ENCODE measurements around the gene NDEL1. TPM values are rescaled to one million over a fixed set of nuclear protein-coding genes. Genes with fewer than 3 reads are reported as not detected.

Gene NDEL1
- total and polyA plus RNA-seq, 2 donors (not counting 3 experiments of a cell fraction or from before 2014, with no cell fraction given) = 60.0 to 87.4 TPM

- H3K9me3 ChIP-seq (replicated peaks; ENCODE audit: control insufficient read depth, insufficient read depth, low read length) = no peaks in the 10 kb centered on the region
- H2AFZ ChIP-seq (ENCODE audit: low read depth, low read length) = no peak overlapping the region
- H3K4me2 ChIP-seq (ENCODE audit: insufficient read depth, low read length) = no peak overlapping the region
- intact Hi-C loops (cut with micrococcal nuclease) = no loop called here
- TF ChIP-seq MYC (IDR thresholded peaks at IDR 0.05; ENCODE audit: low read depth, low read length) = no peak
- peaks cover 23 to 67% of the 10 kb centered on the region in 2 experiments for H3K36me3 ChIP-seq (ENCODE audit: control insufficient read depth in 2 of 2, extremely low read depth in 1 of 2, insufficient read depth in 2 of 2, low read length in 2 of 2)
- dilution Hi-C loops (cut with MboI; ENCODE audit: extremely low pct_ligation_motif_present, low sequenced_read_pairs) = no loop called here
- H4K20me1 ChIP-seq (replicated peaks; ENCODE audit: control insufficient read depth, extremely low read depth, insufficient read depth, low read length) = no peaks in the 10 kb centered on the region
- no peaks in the 10 kb centered on the region for H3K79me2 ChIP-seq (ENCODE audit: control insufficient read depth, insufficient read depth, low read length)
- no TSS peak for BruUV-seq (replicated peaks)
- H3K27me3 ChIP-seq (ENCODE audit: control insufficient read depth in 2 of 2, insufficient read depth in 2 of 2, low read length in 2 of 2) = no peaks in the 10 kb centered on the region
- DNase-seq (ENCODE audit: low read depth, low spot score) (no peak), FAIRE-seq (no peak)
- ChIA-PET POLR2A (no interaction called here), CTCF (interaction anchor here (2.8 kb wide), 1 partner anchor 265 kb away, joined by 9 read pairs; no protein-coding TSS in a partner anchor)
- H3K9me1 ChIP-seq (replicated peaks; ENCODE audit: control insufficient read depth, extremely low read depth, insufficient read depth, low read length) = no peaks in the 10 kb centered on the region
- no peaks in the 10 kb centered on the region for H3K4me1 ChIP-seq (ENCODE audit: control insufficient read depth, extremely low read depth, insufficient read depth, low read length)
- H3K9ac ChIP-seq (replicated peaks; ENCODE audit: extremely low read depth, insufficient read depth, low read length) = no peak overlapping the region
- no peak overlapping the region for H3K4me3 ChIP-seq (replicated peaks in 1 of 3; ENCODE audit: insufficient read depth in 1 of 3, low read depth in 1 of 3, low read length in 3 of 3)
- H3K27ac ChIP-seq (ENCODE audit: insufficient read depth, low read depth, low read length) = no peak overlapping the region
These were observed 45.4 kb downstream of the NDEL1 start for GRCh38 chr17:8481089-8481488.

- Histone ChIP-seq H4K20me1 (replicated peaks; ENCODE audit: control insufficient read depth, extremely low read depth, insufficient read depth, low read length) (no peaks in the 10 kb centered on the region), H3K4me3 (replicated peaks in 1 of 3; ENCODE audit: insufficient read depth in 1 of 3, low read depth in 1 of 3, low read length in 3 of 3) (no peak overlapping the region), H3K79me2 (ENCODE audit: control insufficient read depth, insufficient read depth, low read length) (no peaks in the 10 kb centered on the region), H3K4me2 (ENCODE audit: insufficient read depth, low read length) (no peak overlapping the region), H3K9me3 (replicated peaks; ENCODE audit: control insufficient read depth, insufficient read depth, low read length) (no peaks in the 10 kb centered on the region), H3K27me3 (ENCODE audit: control insufficient read depth in 2 of 2, insufficient read depth in 2 of 2, low read length in 2 of 2) (no peaks in the 10 kb centered on the region), H3K9ac (replicated peaks; ENCODE audit: extremely low read depth, insufficient read depth, low read length) (no peak overlapping the region), H3K27ac (ENCODE audit: insufficient read depth, low read depth, low read length) (no peak overlapping the region), H3K4me1 (ENCODE audit: control insufficient read depth, extremely low read depth, insufficient read depth, low read length) (no peaks in the 10 kb centered on the region), H2AFZ (ENCODE audit: low read depth, low read length) (no peak overlapping the region), H3K9me1 (replicated peaks; ENCODE audit: control insufficient read depth, extremely low read depth, insufficient read depth, low read length) (no peaks in the 10 kb centered on the region), H3K36me3 (ENCODE audit: control insufficient read depth in 2 of 2, extremely low read depth in 1 of 2, insufficient read depth in 2 of 2, low read length in 2 of 2) (peaks cover 20 to 61% of the 10 kb centered on the region in 2 experiments)
- DNase-seq (ENCODE audit: low read depth, low spot score) (no peak), FAIRE-seq (no peak)
- ChIA-PET CTCF (interaction anchor here (1.1 to 1.9 kb wide), 3 partner anchors 10 to 265 kb away, joined by 3 to 6 read pairs (median 5); no protein-coding TSS in a partner anchor), POLR2A (no interaction called here)
- dilution Hi-C loops (cut with MboI; ENCODE audit: extremely low pct_ligation_motif_present, low sequenced_read_pairs) = no loop called here
- intact Hi-C loops (cut with micrococcal nuclease) = no loop called here
- no TSS peak for BruUV-seq (replicated peaks)
- TF ChIP-seq MAX (IDR thresholded peaks at IDR 0.05; ENCODE audit: insufficient read depth, insufficient read length) (no peak), GATA2 (IDR thresholded peaks at IDR 0.05; ENCODE audit: insufficient read depth, insufficient read length, low read depth, low read length) (no peak), EZH2 (IDR thresholded peaks at IDR 0.05; ENCODE audit: borderline replicate concordance, low read depth, low read length, severe bottlenecking) (no peak), POLR2AphosphoS5 (IDR thresholded peaks at IDR 0.05; ENCODE audit: insufficient read depth, low read depth, low read length) (no peak), FOS (IDR thresholded peaks at IDR 0.05; ENCODE audit: borderline replicate concordance, insufficient read depth, low read length) (no peak), MYC (IDR thresholded peaks at IDR 0.05; ENCODE audit: low read depth, low read length) (no peak)
These were observed 46.0 kb downstream of the NDEL1 start for GRCh38 chr17:8481703-8482102.
